SU-DHL-6 (cell line): ENCODE measurements around the gene NCBP1.

Experiments
- H2AFZ ChIP-seq: fragments of 200-600 bp; sonication (generic); 2 replicates; pipeline ENCODE4 v1.6.1; 2014; ENCODE audit warnings: low read depth, mild to moderate bottlenecking, moderate library complexity, mixed read lengths, antibody characterized with exemption, low read length; ENCODE audit not compliant: severe bottlenecking
- H3F3A ChIP-seq: fragments of 200-600 bp; shearing (Covaris generic); 2 replicates; pipeline ENCODE4 v1.6.0; 2016; ENCODE audit warnings: antibody characterized with exemption, mild to moderate bottlenecking; ENCODE audit not compliant: insufficient read depth
- H3K27ac ChIP-seq: fragments of 200-600 bp; sonication (generic); 2 replicates; pipeline ENCODE4 v1.5.1; 2016; ENCODE audit warnings: low read depth, mild to moderate bottlenecking, low read length, moderate library complexity, mixed read lengths
- H3K27me3 ChIP-seq: fragments of 200-600 bp; sonication (generic), shearing (Covaris generic); 2 replicates; pipeline ENCODE4 v1.6.0; 2014; ENCODE audit warnings: mild to moderate bottlenecking, low read length
- H3K36me3 ChIP-seq: fragments of 200-600 bp; sonication (generic); 2 replicates; pipeline ENCODE4 v1.6.1; 2014; ENCODE audit warnings: mild to moderate bottlenecking, low read length, mixed read lengths
- H3K4me2 ChIP-seq: fragments of 300-600, 200-600 bp; shearing (Covaris generic), sonication (generic); 2 replicates; pipeline ENCODE4 v1.6.0; 2014; ENCODE audit warnings: low read length, low read depth, mild to moderate bottlenecking; ENCODE audit not compliant: poor library complexity, severe bottlenecking
- H3K4me3 ChIP-seq: fragments of 200-600 bp; sonication (generic); 2 replicates; pipeline ENCODE4 v1.5.1; 2014; ENCODE audit warnings: antibody characterized with exemption, low read length, mild to moderate bottlenecking, mixed read lengths; ENCODE audit not compliant: insufficient read depth, poor library complexity, severe bottlenecking
- H3K79me2 ChIP-seq: fragments of 200-600 bp; sonication (generic); 2 replicates; pipeline ENCODE4 v1.6.1; 2014; ENCODE audit warnings: mild to moderate bottlenecking, low read length, moderate library complexity; ENCODE audit not compliant: insufficient read depth
- H3K9ac ChIP-seq: fragments of 200-600 bp; sonication (generic); 2 replicates; pipeline ENCODE4 v1.7.0; 2014; ENCODE audit warnings: mild to moderate bottlenecking, low read length
- H3K9me2 ChIP-seq: fragments of 200-600 bp; sonication (generic); replicated peaks from 2 replicates; pipeline ENCODE4 v1.6.1; 2014; ENCODE audit warnings: low read length; ENCODE audit not compliant: insufficient read depth
- H3K9me3 ChIP-seq: fragments of 200-600 bp; sonication (generic); 2 replicates; pipeline ENCODE4 v1.6.1; 2014; ENCODE audit warnings: low read length, mixed read lengths; ENCODE audit not compliant: insufficient read depth
- H4K20me1 ChIP-seq: fragments of 200-600 bp; sonication (generic); 2 replicates; pipeline ENCODE4 v1.6.1; 2014; ENCODE audit warnings: low read depth, mild to moderate bottlenecking, antibody characterized with exemption, low read length, moderate library complexity, mixed read lengths
- EZH2phosphoT487 ChIP-seq: fragments of 200-600 bp; sonication (generic), shearing (Covaris generic); conservative IDR thresholded peaks from 2 replicates; pipeline ENCODE4 v1.6.1; 2018; ENCODE audit warnings: mild to moderate bottlenecking, antibody characterized with exemption, low read length, moderate library complexity, mixed read lengths
- TF ChIP-seq, protein P1 (sequence below): fragments of 200-600 bp; sonication (generic); IDR thresholded peaks from one replicate; pipeline ENCODE4 v1.5.1; 2017; ENCODE audit warnings: antibody characterized with exemption, mild to moderate bottlenecking, low read length, moderate library complexity; ENCODE audit not compliant: insufficient read depth, poor library complexity, severe bottlenecking

The NCBP1 gene

DNA sequence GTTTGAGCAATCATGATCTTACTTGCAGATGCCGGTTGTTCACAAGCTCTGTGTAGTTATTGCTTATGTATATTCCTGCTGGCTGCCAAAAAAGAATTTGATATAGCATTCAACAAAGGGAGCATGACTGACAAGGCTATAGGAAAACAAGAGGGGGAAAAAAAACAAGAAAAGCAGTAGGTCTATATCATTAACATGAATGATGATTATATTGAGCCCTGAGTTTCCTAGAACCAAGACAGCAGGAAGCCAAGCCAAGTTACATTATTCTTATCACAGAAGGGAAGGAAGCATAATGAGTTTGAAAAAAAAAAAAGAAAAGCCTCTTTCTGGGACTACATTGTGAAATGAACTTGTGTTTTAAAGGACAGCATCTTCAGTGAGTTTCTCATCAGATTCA, 41.5 kb upstream of the NCBP1 start:
- H4K20me1 ChIP-seq: no peaks in the 10 kb centered on the region
- H3K9ac ChIP-seq: no peak overlapping the region
- H3F3A ChIP-seq: no peaks in the 10 kb centered on the region
- no peaks in the 10 kb centered on the region for H3K79me2 ChIP-seq
- no peak overlapping the region for H3K4me2 ChIP-seq
- no peak overlapping the region for H3K27ac ChIP-seq
- no peaks in the 10 kb centered on the region for H3K27me3 ChIP-seq
- TF ChIP-seq, protein P1, sequence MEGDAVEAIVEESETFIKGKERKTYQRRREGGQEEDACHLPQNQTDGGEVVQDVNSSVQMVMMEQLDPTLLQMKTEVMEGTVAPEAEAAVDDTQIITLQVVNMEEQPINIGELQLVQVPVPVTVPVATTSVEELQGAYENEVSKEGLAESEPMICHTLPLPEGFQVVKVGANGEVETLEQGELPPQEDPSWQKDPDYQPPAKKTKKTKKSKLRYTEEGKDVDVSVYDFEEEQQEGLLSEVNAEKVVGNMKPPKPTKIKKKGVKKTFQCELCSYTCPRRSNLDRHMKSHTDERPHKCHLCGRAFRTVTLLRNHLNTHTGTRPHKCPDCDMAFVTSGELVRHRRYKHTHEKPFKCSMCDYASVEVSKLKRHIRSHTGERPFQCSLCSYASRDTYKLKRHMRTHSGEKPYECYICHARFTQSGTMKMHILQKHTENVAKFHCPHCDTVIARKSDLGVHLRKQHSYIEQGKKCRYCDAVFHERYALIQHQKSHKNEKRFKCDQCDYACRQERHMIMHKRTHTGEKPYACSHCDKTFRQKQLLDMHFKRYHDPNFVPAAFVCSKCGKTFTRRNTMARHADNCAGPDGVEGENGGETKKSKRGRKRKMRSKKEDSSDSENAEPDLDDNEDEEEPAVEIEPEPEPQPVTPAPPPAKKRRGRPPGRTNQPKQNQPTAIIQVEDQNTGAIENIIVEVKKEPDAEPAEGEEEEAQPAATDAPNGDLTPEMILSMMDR: no peak
- TF ChIP-seq EZH2phosphoT487: no peak
- no peak overlapping the region for H2AFZ ChIP-seq
- H3K9me3 ChIP-seq: no peaks in the 10 kb centered on the region
- no peak overlapping the region for H3K4me3 ChIP-seq
- H3K36me3 ChIP-seq: no peaks in the 10 kb centered on the region
- H3K9me2 ChIP-seq: no peaks in the 10 kb centered on the region

- Histone ChIP-seq H3K36me3 (no peaks in the 10 kb centered on the region), H3K9me2 (no peaks in the 10 kb centered on the region), H3K9ac (no peak overlapping the region), H2AFZ (no peak overlapping the region), H3K27me3 (no peaks in the 10 kb centered on the region), H3K4me2 (no peak overlapping the region), H3K27ac (no peak overlapping the region), H3F3A (no peaks in the 10 kb centered on the region), H3K79me2 (no peaks in the 10 kb centered on the region), H4K20me1 (no peaks in the 10 kb centered on the region), H3K4me3 (no peak overlapping the region), H3K9me3 (no peaks in the 10 kb centered on the region)
- TF ChIP-seq EZH2phosphoT487: no peak
- TF ChIP-seq, protein P1: no peak
Observed at GRCh38 chr9:97593960-97594359, 39.7 kb upstream of the NCBP1 start.

GRCh38 chr9:97594381-97594921, 39.2 kb upstream of the NCBP1 start:
- Histone ChIP-seq H3K4me2 (no peak overlapping the region), H4K20me1 (no peaks in the 10 kb centered on the region), H3K79me2 (no peaks in the 10 kb centered on the region), H3K9ac (no peak overlapping the region), H3K9me3 (no peaks in the 10 kb centered on the region), H3F3A (no peaks in the 10 kb centered on the region), H3K27me3 (no peaks in the 10 kb centered on the region), H2AFZ (no peak overlapping the region), H3K9me2 (no peaks in the 10 kb centered on the region), H3K4me3 (no peak overlapping the region), H3K27ac (no peak overlapping the region), H3K36me3 (no peaks in the 10 kb centered on the region)
- TF ChIP-seq, protein P1: no peak
- TF ChIP-seq EZH2phosphoT487: no peak
